ENCODE results near the gene VCX3B. TPM values are rescaled to one million over a fixed set of nuclear protein-coding genes. Genes with fewer than 3 reads are reported as not detected.

Gene VCX3B
- total RNA-seq, 1 experiment from 2014 or later, result 1.2 TPM

DNA sequence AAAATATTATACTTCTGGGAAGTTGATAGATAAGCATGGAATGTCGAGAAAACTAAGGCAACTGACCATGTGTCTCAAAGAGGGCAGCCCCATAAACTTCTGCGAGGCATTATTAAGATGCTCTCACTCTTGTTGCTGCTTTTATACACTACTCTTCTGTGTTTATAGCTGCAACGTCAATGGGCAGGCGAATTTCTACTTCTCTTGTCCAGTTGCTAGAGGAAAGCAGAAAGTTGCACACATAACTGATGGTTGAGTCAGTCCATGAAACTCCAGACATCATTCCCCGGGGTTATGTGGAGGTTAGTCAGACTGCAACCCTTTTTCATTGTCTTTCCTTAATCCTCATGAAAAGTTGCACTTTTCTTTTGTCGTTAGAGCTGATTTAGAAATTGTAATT, 39.8 kb downstream of the VCX3B start:
- Histone ChIP-seq H3K9me2 (ENCODE audit: insufficient read depth) (no peaks in the 10 kb centered on the region), H3K4me1 (replicated peaks; ENCODE audit: insufficient read depth) (peaks cover 15% of the 10 kb centered on the region), H4K20me1 (ENCODE audit: insufficient read depth) (no peaks in the 10 kb centered on the region), H3K36me3 (ENCODE audit: low read depth) (no peaks in the 10 kb centered on the region), H3K79me2 (ENCODE audit: low read depth) (no peaks in the 10 kb centered on the region), H3K4me2 (peak overlapping the region; percentile 52), H3K27me3 (ENCODE audit: insufficient read depth, low read depth) (no peaks in the 10 kb centered on the region), H3F3A (ENCODE audit: insufficient read depth, low read depth) (peaks cover 5% of the 10 kb centered on the region; the same call in 1 of the 2 replicates), H3K4me3 (no peak overlapping the region), H3K9me3 (ENCODE audit: insufficient read depth, low read depth) (no peaks in the 10 kb centered on the region), H3K27ac (peak overlapping the region; percentile 82), H2AFZ (peak overlapping the region; percentile 36; the same call in 1 of the 2 replicates)
- TF ChIP-seq EZH2 (IDR thresholded peaks at IDR 0.05; ENCODE audit: low read depth), result no peak
- TF ChIP-seq, protein P1, sequence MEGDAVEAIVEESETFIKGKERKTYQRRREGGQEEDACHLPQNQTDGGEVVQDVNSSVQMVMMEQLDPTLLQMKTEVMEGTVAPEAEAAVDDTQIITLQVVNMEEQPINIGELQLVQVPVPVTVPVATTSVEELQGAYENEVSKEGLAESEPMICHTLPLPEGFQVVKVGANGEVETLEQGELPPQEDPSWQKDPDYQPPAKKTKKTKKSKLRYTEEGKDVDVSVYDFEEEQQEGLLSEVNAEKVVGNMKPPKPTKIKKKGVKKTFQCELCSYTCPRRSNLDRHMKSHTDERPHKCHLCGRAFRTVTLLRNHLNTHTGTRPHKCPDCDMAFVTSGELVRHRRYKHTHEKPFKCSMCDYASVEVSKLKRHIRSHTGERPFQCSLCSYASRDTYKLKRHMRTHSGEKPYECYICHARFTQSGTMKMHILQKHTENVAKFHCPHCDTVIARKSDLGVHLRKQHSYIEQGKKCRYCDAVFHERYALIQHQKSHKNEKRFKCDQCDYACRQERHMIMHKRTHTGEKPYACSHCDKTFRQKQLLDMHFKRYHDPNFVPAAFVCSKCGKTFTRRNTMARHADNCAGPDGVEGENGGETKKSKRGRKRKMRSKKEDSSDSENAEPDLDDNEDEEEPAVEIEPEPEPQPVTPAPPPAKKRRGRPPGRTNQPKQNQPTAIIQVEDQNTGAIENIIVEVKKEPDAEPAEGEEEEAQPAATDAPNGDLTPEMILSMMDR (conservative IDR thresholded peaks at IDR 0.05), result no peak
- intact Hi-C loops (cut with micrococcal nuclease; ENCODE audit: unreplicated experiment), result no loop called here
- ChIA-PET CTCF (no interaction called here), POLR2A (ENCODE audit: unreplicated experiment) (interaction anchor here (0.6 kb wide), 1 partner anchor 99 kb away, joined by 3 read pairs; no protein-coding TSS in a partner anchor)
- peak; percentile 29 to 78 for DNase-seq
- BruUV-seq (replicated peaks), result no TSS peak

Data from PC-9 (cell line).